ENCODE measurements around the gene ADRA1B.
"Not testable (repeated sequence)": the region's sequence is repeated elsewhere in the genome, so short reads cannot be mapped to it uniquely, and the experiment has no call there.

The ADRA1B gene

GRCh38 chr5:159951387-159951786 is 35.1 kb downstream of the ADRA1B start:
- Histone ChIP-seq H3K9ac (ENCODE audit: low read length in 2 of 2) (no peak overlapping the region), H3K9me3 (ENCODE audit: control insufficient read depth in 2 of 2, low read length in 2 of 2) (no peaks in the 10 kb centered on the region), H3K4me3 (ENCODE audit: low read length in 2 of 2) (no peak overlapping the region), H3K27me3 (ENCODE audit: control insufficient read depth in 1 of 2, insufficient read depth in 2 of 2, low read length in 2 of 2) (peaks cover 0 to 8% of the 10 kb centered on the region in 2 donors), H3K27ac (ENCODE audit: low read length) (no peak overlapping the region), H3K4me1 (ENCODE audit: control insufficient read depth, insufficient read depth, low read length) (no peaks in the 10 kb centered on the region), H3K36me3 (ENCODE audit: control insufficient read depth in 2 of 2, insufficient read depth in 2 of 2, low read length in 2 of 2) (no peaks in the 10 kb centered on the region)

GRCh38 chr5:159951834-159952233 is 35.6 kb downstream of the ADRA1B start:
- H3K27ac ChIP-seq (ENCODE audit: low read length): no peak overlapping the region
- H3K9ac ChIP-seq (ENCODE audit: low read length in 2 of 2): no peak overlapping the region
- H3K4me3 ChIP-seq (ENCODE audit: low read length in 2 of 2): no peak overlapping the region
- no peaks in the 10 kb centered on the region for H3K4me1 ChIP-seq (ENCODE audit: control insufficient read depth, insufficient read depth, low read length)
- H3K27me3 ChIP-seq (ENCODE audit: control insufficient read depth in 1 of 2, insufficient read depth in 2 of 2, low read length in 2 of 2): peaks cover 0 to 8% of the 10 kb centered on the region in 2 donors
- no peaks in the 10 kb centered on the region for H3K9me3 ChIP-seq (ENCODE audit: control insufficient read depth in 2 of 2, low read length in 2 of 2)
- H3K36me3 ChIP-seq (ENCODE audit: control insufficient read depth in 2 of 2, insufficient read depth in 2 of 2, low read length in 2 of 2): no peaks in the 10 kb centered on the region

GRCh38 chr5:159953609-159954008 is 37.3 kb downstream of the ADRA1B start:
- H3K27me3 ChIP-seq (ENCODE audit: control insufficient read depth in 1 of 2, insufficient read depth in 2 of 2, low read length in 2 of 2): peaks cover 0 to 6% of the 10 kb centered on the region in 2 donors
- no peak overlapping the region for H3K4me3 ChIP-seq (ENCODE audit: low read length in 2 of 2)
- no peaks in the 10 kb centered on the region for H3K36me3 ChIP-seq (ENCODE audit: control insufficient read depth in 2 of 2, insufficient read depth in 2 of 2, low read length in 2 of 2)
- no peak overlapping the region for H3K9ac ChIP-seq (ENCODE audit: low read length in 2 of 2)
- H3K27ac ChIP-seq (ENCODE audit: low read length): no peak overlapping the region
- H3K9me3 ChIP-seq (ENCODE audit: control insufficient read depth in 2 of 2, low read length in 2 of 2): no peaks in the 10 kb centered on the region
- no peaks in the 10 kb centered on the region for H3K4me1 ChIP-seq (ENCODE audit: control insufficient read depth, insufficient read depth, low read length)

GRCh38 chr5:159955056-159955624 is 38.9 kb downstream of the ADRA1B start:
- no peak overlapping the region for H3K27ac ChIP-seq (ENCODE audit: low read length)
- H3K4me3 ChIP-seq (ENCODE audit: low read length in 2 of 2): no peak overlapping the region
- peaks cover 0 to 6% of the 10 kb centered on the region in 2 donors for H3K27me3 ChIP-seq (ENCODE audit: control insufficient read depth in 1 of 2, insufficient read depth in 2 of 2, low read length in 2 of 2)
- H3K36me3 ChIP-seq (ENCODE audit: control insufficient read depth in 2 of 2, insufficient read depth in 2 of 2, low read length in 2 of 2): no peaks in the 10 kb centered on the region
- H3K9ac ChIP-seq (ENCODE audit: low read length in 2 of 2): no peak overlapping the region
- H3K9me3 ChIP-seq (ENCODE audit: control insufficient read depth in 2 of 2, low read length in 2 of 2): no peaks in the 10 kb centered on the region
- H3K4me1 ChIP-seq (ENCODE audit: control insufficient read depth, insufficient read depth, low read length): no peaks in the 10 kb centered on the region

GRCh38 chr5:159956074-159956473 is 39.8 kb downstream of the ADRA1B start:
- H3K36me3 ChIP-seq (ENCODE audit: control insufficient read depth in 2 of 2, insufficient read depth in 2 of 2, low read length in 2 of 2): no peaks in the 10 kb centered on the region
- no peak overlapping the region for H3K9ac ChIP-seq (ENCODE audit: low read length in 2 of 2)
- peaks cover 0 to 2% of the 10 kb centered on the region in 2 donors for H3K27me3 ChIP-seq (ENCODE audit: control insufficient read depth in 1 of 2, insufficient read depth in 2 of 2, low read length in 2 of 2)
- no peak overlapping the region for H3K27ac ChIP-seq (ENCODE audit: low read length)
- no peaks in the 10 kb centered on the region for H3K9me3 ChIP-seq (ENCODE audit: control insufficient read depth in 2 of 2, low read length in 2 of 2)
- no peaks in the 10 kb centered on the region for H3K4me1 ChIP-seq (ENCODE audit: control insufficient read depth, insufficient read depth, low read length)
- H3K4me3 ChIP-seq (ENCODE audit: low read length in 2 of 2): no peak overlapping the region

- Histone ChIP-seq H3K36me3 (ENCODE audit: control insufficient read depth in 2 of 2, insufficient read depth in 2 of 2, low read length in 2 of 2) (no peaks in the 10 kb centered on the region), H3K4me1 (ENCODE audit: control insufficient read depth, insufficient read depth, low read length) (no peaks in the 10 kb centered on the region), H3K9me3 (ENCODE audit: control insufficient read depth in 2 of 2, low read length in 2 of 2) (no peaks in the 10 kb centered on the region), H3K27ac (ENCODE audit: low read length) (no peak overlapping the region), H3K9ac (ENCODE audit: low read length in 2 of 2) (no peak overlapping the region), H3K4me3 (ENCODE audit: low read length in 2 of 2) (no peak overlapping the region), H3K27me3 (ENCODE audit: control insufficient read depth in 1 of 2, insufficient read depth in 2 of 2, low read length in 2 of 2) (peaks cover 2% of the 10 kb centered on the region in 2 donors)
These were observed 45.2 kb downstream of the ADRA1B start for GRCh38 chr5:159961176-159962160.

GRCh38 chr5:159962214-159962613 is 45.9 kb downstream of the ADRA1B start:
- Histone ChIP-seq H3K9ac (ENCODE audit: low read length in 2 of 2) (no peak overlapping the region), H3K9me3 (ENCODE audit: control insufficient read depth in 2 of 2, low read length in 2 of 2) (no peaks in the 10 kb centered on the region), H3K4me1 (ENCODE audit: control insufficient read depth, insufficient read depth, low read length) (no peaks in the 10 kb centered on the region), H3K27ac (ENCODE audit: low read length) (no peak overlapping the region), H3K4me3 (ENCODE audit: low read length in 2 of 2) (no peak overlapping the region), H3K36me3 (ENCODE audit: control insufficient read depth in 2 of 2, insufficient read depth in 2 of 2, low read length in 2 of 2) (no peaks in the 10 kb centered on the region), H3K27me3 (ENCODE audit: control insufficient read depth in 1 of 2, insufficient read depth in 2 of 2, low read length in 2 of 2) (peaks cover 2% of the 10 kb centered on the region in 2 donors)

GRCh38 chr5:159963935-159964334 is 47.7 kb downstream of the ADRA1B start:
- H3K36me3 ChIP-seq (ENCODE audit: control insufficient read depth in 2 of 2, insufficient read depth in 2 of 2, low read length in 2 of 2): no peaks in the 10 kb centered on the region

GRCh38 chr5:159965031-159965837 is 49.0 kb downstream of the ADRA1B start:
- Histone ChIP-seq H3K27ac (ENCODE audit: low read length) (no peak overlapping the region), H3K9me3 (ENCODE audit: control insufficient read depth in 2 of 2, low read length in 2 of 2) (no peaks in the 10 kb centered on the region), H3K9ac (ENCODE audit: low read length in 2 of 2) (no peak overlapping the region), H3K36me3 (ENCODE audit: control insufficient read depth in 2 of 2, insufficient read depth in 2 of 2, low read length in 2 of 2) (no peaks in the 10 kb centered on the region), H3K4me1 (ENCODE audit: control insufficient read depth, insufficient read depth, low read length) (no peaks in the 10 kb centered on the region), H3K4me3 (ENCODE audit: low read length in 2 of 2) (no peak overlapping the region), H3K27me3 (ENCODE audit: control insufficient read depth in 1 of 2, insufficient read depth in 2 of 2, low read length in 2 of 2) (peaks cover 8 to 9% of the 10 kb centered on the region in 2 donors)

More at GRCh38 chr5:159963935-159964334, 47.7 kb downstream of the ADRA1B start:
- no peaks in the 10 kb centered on the region for H3K4me1 ChIP-seq (ENCODE audit: control insufficient read depth, insufficient read depth, low read length)
- peaks cover 6 to 8% of the 10 kb centered on the region in 2 donors for H3K27me3 ChIP-seq (ENCODE audit: control insufficient read depth in 1 of 2, insufficient read depth in 2 of 2, low read length in 2 of 2)
- no peak overlapping the region for H3K27ac ChIP-seq (ENCODE audit: low read length)
- no peaks in the 10 kb centered on the region for H3K9me3 ChIP-seq (ENCODE audit: control insufficient read depth in 2 of 2, low read length in 2 of 2)
- no peak overlapping the region for H3K9ac ChIP-seq (ENCODE audit: low read length in 2 of 2)
- no peak overlapping the region for H3K4me3 ChIP-seq (ENCODE audit: low read length in 2 of 2)

GRCh38 chr5:159965838-159966128 is 49.5 kb downstream of the ADRA1B start:
- H3K4me1 ChIP-seq (ENCODE audit: control insufficient read depth, insufficient read depth, low read length); H3K9me3 ChIP-seq (ENCODE audit: control insufficient read depth in 2 of 2, low read length in 2 of 2); H3K4me3 ChIP-seq (ENCODE audit: low read length in 2 of 2); H3K27ac ChIP-seq (ENCODE audit: low read length); H3K9ac ChIP-seq (ENCODE audit: low read length in 2 of 2); H3K36me3 ChIP-seq (ENCODE audit: control insufficient read depth in 2 of 2, insufficient read depth in 2 of 2, low read length in 2 of 2): not testable (repeated sequence)
- peaks cover 13 to 14% of the 10 kb centered on the region in 2 donors for H3K27me3 ChIP-seq (ENCODE audit: control insufficient read depth in 1 of 2, insufficient read depth in 2 of 2, low read length in 2 of 2)

Measured in stomach smooth muscle (tissue), 2 donors.